ENCODE results near the gene CTDSPL.

Gene CTDSPL

DNA sequence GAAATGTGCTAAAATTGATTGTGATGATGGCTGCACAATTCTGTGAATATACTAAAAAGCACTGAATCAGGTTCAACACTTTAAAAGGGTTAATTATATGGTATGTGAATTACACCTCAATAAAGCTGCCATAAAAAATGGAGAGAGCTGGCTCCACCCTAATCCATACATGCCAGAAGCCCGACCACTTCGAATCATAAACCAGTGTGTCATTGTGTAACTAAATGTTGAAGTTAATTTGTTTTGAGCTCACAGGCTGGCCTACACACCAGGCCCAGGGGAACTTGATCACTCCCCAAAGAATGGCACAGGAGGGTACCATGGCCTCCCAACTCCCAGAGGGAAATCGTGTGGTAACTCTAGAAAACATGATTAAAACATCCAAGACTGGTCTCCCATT, 153.8 kb downstream of the CTDSPL start:
- DNase-seq (ENCODE audit: low read depth in 1 of 2, low spot score in 1 of 2), result no peak

DNA sequence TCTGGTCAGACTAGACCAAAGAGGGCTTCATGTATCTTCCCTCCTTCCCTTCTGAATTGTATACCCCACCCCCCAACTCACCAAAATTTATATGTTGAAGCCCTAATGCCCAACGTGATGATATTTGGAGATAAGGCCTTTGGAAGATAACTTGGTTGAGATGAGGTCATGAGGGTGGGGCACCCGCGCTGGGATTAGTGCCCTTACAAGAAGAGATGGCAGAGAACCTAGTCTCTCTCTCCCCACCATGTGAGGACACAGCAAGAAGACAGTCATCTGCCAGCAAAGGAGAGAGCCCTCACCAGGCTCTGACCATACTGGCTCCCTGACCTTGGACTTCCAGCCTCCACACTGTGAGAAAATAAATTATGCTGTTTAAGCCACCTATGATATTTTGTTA, 154.3 kb downstream of the CTDSPL start:
- no peak for DNase-seq (ENCODE audit: low read depth in 1 of 2, low spot score in 1 of 2)

DNA sequence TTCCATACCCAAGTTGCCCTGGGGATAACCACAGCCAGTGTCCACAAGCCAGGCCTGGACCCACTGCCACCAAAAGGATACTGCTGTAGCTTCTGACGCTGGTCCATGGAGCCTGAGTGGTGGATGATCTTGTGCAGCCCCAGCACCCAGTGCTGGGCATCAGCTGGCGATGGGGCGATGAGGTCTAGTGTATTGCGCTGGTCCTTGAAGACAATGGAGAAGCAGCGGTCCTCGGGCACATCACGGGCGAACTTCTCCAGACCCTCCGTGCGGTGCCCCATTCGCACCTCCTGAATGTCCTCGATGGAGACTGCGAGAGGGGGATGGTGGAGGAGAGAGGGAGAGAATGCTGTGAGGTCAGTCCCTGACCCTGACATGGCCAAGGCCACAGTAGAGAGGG, 154.7 kb downstream of the CTDSPL start:
- DNase-seq (ENCODE audit: low read depth in 1 of 2, low spot score in 1 of 2), result no peak

DNA sequence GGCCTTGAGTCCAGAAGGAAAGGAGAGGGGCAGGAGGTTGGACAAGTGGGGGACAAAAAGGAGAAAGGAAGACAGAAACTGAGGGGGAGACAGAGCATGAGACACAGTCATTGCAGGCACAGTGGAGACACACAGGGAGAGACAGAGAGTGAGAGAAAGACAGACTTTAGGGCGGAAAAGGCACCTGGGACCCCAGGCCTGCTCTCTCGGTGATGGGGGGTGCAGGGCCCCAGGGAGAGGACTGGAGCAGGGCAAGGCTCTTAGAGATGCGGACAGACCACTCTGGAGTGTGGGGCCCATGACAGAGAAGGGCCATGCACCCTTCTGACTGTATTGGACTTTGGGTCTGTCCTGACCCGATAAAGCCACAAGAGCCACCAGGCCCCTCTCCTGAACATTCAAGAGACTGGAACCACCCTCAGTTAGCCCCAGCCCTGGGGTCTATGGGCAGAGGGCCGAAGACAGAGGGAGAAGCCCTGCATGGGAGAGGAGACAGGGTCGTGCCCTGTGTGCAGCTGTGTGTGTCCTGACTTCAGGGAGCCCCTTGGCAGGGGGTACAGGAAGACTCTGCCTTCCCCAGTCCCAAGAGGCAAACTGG, 155.3 kb downstream of the CTDSPL start:
- DNase-seq (ENCODE audit: low read depth in 1 of 2, low spot score in 1 of 2), result no peak

DNA sequence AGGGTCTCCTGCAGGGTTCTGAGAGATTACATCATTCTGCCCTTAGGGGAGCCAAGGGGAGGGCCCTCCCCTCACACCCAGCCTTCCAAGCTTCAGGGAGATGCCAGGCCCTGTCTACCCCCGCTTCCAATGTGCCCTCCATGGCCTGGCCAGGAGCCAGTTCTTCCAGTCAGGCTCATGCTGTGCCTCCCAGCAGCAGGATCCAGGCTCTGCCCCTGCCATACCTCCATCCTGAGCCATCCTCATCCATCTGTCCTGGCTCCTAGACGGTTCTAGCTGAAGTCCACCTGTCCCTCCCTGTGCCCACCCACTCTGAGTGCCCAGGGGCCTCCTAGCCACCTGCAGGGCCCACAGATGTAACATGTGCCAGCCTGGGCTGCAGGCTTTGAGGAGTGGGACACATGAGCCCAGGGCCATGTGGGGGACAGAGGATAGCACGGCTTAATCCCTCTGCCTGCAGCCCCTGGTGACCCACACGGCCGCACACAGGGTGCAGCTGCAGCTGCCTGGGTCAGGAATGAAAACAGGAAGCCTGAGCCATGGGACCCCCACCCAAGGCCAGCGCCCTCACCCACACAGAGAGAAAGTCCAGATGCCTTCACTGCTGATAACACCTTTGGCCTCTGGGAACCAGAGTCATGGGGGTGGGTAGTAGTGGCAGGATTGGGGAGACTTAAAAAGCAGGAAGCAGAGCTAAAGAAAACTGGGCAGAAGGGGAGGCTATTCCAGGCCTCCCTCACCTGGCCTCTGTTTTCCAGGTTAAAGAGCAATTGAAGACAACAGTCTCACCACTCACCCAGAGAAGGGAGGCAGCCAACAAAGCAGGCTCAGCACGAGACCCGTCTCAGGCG, 156.0 kb downstream of the CTDSPL start:
- no peak for DNase-seq (ENCODE audit: low read depth in 1 of 2, low spot score in 1 of 2)

DNA sequence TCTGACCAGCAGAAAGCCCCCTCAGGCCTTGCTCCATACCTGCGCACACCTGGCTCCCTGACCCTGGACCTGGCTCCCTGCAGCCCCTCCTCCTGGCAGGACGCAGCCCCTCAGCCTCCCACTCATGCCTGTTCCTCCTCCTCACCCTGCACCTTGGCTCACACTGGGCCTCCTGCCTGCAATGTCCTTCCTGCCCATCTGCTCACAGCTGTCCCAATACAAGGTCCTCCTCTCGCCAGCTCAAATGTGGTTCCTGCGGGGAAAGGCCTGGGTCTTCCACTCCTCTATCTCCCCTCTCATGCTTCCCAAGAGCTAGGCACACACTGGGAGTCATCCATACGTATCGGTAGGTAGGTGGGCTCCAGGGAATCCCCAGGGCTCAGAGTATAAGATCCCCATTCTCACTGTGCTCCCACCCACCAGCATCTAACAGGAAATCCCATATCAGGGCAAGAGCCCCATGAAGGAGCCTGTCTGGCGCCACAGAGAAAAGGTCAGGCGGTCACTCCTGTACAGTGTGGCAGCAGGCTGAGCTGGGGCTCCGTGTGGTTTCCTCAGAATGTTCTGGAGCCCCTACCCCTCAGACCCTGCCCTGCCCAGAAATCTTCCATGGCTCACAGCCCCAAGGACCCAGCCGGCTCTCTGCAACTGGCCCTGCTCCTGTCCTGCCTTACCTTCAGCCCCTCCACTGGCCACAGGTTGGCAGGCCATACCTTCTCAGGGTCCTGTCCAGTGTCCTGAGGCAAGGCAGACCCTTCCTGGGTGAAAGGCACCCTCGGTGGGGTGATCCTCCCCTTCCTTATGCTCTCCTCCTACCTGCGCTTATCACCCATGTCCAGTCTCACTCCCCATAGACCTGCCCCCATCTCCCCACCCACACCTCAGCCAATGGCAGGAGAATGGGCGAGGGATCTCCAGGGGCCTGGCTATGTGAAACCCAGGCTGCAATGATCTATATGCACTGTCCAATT, 156.9 kb downstream of the CTDSPL start:
- DNase-seq (ENCODE audit: low read depth in 1 of 2, low spot score in 1 of 2), result no peak

DNA sequence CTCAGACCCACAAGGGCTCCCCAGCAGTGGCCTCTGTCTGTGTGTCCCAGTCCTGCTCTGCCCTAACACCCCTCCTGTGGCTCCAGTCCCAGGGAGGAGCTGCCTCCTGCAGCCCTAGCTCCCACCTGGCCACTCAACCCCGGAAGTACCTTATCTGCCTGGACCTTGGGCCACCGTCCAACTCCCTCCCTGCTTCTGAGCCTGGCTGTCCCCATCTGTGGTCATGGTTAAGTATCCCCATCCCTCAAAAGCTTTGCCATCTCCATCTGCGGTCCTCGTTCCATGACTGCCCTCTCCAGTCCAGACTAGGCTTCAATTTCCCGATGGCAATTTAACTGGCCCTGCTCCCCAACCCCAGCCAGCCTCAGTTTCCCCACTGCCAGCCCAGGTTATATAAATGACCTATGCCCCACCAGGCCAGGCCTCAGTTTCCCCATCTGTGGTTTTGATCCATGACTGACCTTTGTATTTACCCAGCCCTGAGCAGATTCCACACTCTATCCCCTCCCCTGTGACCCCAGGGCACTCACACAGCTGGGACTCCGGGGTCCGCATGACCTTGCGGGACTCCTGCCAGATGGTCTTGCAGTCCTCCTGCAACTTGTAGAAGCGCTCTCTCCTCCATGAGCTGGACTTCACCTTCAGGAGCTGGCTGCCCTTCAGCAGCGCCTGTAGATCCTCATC, 158.1 kb downstream of the CTDSPL start:
- DNase-seq (ENCODE audit: low read depth in 1 of 2, low spot score in 1 of 2), result no peak

DNA sequence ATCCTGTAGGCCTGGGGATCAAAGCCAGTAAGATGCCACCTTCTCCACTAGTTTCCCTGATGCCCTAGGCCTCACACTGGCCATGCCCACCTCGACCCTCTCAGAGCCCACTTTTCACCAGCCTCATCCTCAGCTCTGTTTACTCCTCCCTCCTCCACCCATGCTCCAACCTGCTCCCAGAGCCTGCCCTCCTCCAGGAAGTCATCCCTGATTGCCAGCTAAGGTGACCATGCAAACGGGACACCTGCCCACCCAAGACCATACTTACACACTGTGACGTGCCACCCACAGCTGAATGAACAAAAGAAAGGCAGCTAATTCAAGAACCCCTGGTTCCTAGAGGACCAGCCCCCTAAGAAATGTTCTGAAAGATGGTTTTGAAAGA, 158.7 kb downstream of the CTDSPL start:
- no peak for DNase-seq (ENCODE audit: low read depth in 1 of 2, low spot score in 1 of 2)

DNA sequence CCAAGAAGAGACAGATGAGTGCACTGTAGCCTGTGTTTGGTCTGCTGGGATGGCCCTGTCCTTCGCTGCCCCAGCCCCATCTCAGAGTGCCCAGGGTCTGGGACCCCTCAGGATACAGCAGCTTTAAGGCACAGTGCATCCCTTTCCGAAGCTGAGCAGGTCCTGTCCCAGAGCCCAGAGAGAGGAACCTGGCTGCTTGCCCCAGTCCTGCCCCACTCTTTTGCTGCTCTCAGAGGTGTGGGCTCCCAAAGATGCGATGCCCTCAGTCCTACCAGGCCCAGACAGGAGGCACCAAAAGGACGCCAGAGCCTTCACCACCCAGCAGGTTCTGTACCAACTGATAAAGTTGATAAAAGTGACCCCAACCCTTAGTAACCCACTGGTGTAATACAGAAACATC, 159.5 kb downstream of the CTDSPL start:
- DNase-seq (ENCODE audit: low read depth in 1 of 2, low spot score in 1 of 2), result no peak

DNA sequence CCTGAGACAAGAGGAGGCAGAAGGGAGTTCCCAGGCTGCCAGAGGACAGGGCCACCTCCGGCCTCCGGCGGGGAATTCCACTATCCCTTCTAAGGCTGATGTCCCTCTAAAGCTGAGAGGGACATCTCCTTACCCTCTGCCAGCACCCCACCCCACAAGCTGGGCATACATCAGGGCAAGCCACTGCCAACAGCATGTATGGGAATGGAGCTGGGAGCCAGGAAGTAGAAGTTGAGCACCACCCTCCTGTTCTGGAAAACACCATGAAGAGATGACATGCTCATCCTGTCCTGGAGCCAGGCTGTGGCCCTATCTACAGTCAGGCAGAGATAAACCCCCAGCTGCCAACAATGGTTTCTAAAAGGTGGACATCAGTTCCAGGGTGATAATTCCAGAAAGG, 160.6 kb downstream of the CTDSPL start:
- no peak for DNase-seq (ENCODE audit: low read depth in 1 of 2, low spot score in 1 of 2)

DNA sequence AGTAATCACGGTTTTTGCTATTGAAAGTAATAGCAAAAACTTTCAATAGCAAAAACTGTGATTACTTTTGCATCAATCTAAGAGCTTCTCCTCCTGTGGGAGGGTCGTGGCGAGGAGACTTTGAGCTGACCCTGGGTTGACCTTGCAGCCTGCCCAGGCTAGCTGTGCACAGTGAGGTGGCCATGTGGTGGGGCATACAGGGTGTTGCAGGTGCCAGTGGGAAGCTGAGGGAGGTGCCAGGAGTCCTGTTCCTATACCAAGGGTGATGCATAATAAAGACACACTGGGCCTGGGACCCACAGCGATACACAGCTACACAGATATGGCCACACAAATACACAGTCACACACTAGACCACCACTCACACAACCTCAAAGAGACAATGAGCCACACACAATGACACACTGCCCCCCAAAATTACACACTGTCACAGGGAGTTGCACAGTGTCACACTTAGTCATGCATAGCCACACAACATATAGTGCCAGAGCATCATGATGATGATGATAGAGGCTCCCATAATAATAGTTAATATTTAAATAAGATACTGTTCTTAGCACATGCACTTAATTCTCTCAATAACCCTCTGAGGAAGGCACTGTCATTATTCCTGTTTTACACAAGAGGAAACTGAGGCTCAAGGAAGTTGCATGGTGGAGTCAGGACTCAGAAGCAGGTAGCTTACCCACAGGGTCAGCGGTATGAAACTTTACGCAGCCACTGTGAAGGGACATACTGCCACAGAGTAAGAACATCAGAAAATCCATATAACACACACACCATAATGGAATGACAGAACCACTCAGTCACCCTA, 161.4 kb downstream of the CTDSPL start:
- DNase-seq (ENCODE audit: low read depth in 1 of 2, low spot score in 1 of 2), result no peak

DNA sequence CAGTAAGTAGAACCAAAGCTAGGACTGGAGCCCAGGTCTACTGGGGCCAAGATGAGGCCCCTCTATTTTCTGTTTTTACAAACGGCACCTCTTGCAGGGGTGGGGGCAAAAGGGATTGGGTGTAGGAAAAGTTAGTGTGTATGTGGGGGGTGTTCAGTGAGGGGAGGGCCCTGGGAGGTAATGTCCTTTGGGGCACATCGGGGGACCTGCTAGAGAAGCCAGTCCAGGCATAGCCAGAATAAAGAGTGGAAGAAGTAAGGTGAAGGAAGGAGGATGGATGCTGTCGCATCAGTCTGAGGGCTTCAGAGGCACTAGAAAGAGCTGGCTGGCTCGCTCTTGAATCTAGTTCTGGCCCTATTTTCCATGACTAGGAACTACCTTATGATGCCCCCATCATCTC, 165.2 kb downstream of the CTDSPL start:
- DNase-seq (ENCODE audit: low read depth in 1 of 2, low spot score in 1 of 2), result no peak

DNA sequence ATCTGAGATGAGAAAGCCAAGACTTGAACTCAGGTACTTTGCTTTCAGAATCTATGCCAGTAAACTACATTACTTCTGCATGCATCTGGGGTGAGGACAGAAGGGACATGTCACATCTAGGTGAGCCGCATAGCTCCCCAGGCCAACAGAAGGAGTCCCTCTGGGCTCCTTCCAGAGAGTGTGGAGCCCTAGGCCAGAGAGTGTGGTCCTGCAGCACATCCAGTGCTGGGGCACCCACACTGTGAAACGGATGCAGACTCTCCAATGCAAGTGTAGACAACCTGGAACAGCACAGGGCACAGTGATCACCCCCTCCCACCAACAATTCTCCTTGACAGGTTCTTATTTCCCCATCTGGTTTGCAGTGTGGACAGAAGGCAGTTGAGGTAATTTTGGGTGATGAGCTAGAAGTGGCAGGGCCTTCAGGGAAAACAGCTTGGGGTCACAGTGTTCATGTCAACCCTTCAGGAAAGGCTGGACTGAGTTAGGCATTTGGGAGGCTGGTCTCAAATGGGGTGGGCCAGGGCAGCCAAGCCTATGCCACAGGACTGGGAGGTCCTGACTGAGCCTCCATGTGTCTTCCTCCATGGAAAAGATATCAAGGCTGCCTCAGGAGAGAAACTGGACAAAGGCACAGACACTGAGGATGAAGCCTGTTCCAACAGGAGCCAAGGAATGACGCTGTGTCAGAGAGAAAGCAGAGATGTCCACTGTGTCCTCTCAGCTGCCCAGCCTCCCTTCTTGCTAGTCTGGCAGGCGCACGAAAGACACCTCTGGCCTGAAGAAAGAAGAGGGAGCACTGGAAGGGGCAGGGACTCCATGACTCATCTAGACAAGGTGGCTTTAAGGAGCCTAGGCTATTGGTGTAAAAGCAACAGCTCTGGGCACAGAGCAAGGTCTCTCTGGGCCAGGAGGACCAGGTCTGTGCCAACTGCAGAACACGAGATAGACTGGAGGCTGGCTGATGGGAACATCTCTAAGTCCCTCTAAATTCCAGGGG, 166.1 kb downstream of the CTDSPL start:
- no peak for DNase-seq (ENCODE audit: low read depth in 1 of 2, low spot score in 1 of 2)

DNA sequence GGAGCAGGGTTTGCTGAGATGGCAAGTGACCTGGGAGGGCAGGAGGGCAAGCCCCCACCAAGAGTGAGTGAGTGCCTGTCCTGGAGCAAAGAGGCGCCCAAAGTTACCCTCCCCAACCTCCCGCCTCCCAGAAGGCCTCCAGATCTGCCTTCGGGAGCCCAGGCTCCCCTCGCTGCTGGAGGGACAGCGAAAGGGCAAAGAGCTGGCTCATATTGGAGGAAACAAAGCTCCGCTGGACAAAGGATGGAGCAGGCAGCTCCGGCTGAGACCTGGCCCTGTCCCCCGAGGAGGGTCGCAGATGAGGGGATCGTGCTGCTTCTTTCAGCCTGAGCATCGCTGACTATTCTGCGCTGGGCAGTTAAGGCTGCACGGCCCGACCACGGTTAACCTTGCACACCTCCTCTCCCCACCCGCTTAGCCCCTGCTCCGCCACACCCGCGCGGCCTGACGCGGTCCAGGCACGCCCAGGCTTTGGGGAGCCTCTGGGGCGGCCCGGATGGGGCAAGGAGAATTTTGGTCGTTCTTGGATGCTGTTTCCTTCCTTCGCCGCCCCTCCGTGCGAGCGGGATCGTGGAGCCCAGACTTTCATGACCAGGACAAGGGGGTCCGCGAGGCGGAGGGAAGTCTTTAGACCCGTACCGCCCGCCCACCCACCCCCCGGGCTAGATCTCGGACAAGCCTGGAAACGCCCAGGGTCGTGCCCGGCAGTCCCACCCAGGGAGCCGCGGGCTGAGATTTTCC, 167.1 kb downstream of the CTDSPL start:
- DNase-seq (ENCODE audit: low read depth in 1 of 2, low spot score in 1 of 2), result no peak

DNA sequence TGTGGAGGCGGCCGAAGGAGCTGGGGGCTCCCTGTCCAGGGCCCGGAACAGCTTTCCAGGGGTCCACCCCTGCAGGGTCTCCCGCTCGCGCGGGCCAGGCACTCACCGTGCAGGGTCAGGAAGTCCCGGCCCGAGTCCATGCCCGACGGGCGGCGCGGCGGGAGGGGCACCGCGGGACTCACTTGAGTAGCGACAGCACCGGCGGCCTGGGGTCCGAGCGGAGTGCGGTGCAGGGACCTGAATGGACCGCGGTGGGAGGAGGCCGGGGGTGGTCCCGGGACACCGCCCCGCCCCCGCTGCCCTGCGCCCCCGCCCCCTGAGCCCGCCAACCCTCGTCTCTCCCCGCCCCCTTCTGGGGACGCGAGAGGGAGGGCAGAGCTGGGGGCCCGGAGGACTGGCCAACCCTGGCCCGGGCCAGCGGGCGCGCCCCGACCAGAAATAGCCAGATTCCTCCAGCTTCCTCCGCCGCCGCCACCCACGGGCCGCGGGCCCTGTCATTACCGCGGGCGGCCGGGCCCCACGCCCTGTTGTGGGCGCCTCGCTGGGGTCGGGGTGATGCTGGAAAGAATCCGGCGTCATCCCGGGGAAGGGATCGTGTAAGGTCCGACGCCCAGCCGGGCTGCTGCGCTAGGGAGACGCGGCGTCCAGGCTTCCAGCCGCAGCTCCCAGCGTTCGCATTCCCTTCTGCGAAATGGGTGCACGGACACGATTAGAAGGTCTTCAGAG, 167.9 kb downstream of the CTDSPL start, which contains the start of gene PLCD1:
Gene PLCD1 (minus strand): TSS at position 243 of the 726 bp plus-strand sequence. CDS start 103 bp downstream, at position 140.
- no peak for DNase-seq (ENCODE audit: low read depth in 1 of 2, low spot score in 1 of 2)

DNA sequence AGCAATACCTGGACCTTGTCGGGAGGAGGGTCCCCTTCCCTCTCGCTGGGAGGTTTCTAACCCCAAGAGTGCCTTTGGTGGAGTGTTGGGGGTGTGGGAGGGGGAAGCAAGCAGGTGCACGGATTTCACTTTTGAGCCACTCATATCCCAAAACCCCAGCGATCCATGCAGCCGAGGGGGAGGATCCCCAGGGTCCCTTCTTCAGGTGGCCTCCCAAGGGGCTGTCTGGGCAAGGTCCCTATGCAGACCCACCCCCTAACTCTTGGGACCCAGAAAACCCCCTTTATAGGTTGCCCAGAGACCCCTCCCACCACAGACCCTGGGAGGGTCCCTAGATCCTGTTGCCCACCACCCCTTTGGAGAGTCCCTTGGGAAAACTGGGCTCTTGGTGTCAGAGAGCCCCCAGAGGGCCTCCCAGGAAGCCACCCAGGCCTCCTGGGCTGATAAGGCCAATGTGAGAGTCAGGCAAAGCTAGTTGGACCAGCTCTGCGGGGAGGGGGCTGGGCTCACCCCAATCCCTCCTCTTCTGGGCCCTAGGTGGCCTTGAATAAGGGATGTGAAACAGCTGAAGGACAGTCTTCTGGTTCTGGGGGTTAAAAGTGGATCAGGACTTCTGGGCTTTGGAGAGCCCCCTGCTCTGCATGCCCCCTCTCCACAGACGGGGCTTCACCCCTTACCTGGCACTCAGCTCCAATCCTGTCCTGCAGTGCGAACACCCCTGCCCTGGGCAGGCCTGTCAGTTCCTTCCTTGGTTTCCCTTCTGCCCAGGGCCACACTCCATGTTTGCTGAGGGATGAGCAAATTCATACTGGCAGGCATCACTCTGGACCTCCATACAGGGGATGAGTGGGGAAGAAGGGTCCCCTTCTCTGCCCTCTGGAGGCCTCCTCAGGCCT, 168.7 kb downstream of the CTDSPL start:
- no peak for DNase-seq (ENCODE audit: low read depth in 1 of 2, low spot score in 1 of 2)

All from activated CD4-positive, alpha-beta T cell treated with anti-CD3 and anti-CD28 coated beads, Interleukin-2, amount 50 U/mL, for 24 hours (primary cell).